H1 (cell line): ENCODE data around the gene TMEM107. TPM values are rescaled to one million over a fixed set of nuclear protein-coding genes. Genes with fewer than 3 reads are reported as not detected.

Experiments
- ASH2L ChIP-seq: fragments of 200-600, 300-600 bp; sonication (generic); IDR thresholded peaks from one replicate; pipeline ENCODE4 v1.7.1; 2017; ENCODE audit warnings: low read length
- BACH1 ChIP-seq: IDR thresholded peaks from 2 replicates; pipeline ENCODE4 v1.6.1; 2012; ENCODE audit warnings: low read length, improper control_type of control experiment
- BRCA1 ChIP-seq: IDR thresholded peaks from 2 replicates; pipeline ENCODE4 v1.6.1; 2012; ENCODE audit warnings: low read depth, low read length, improper control_type of control experiment
- CBX8 ChIP-seq: fragments of 300-800, 300-1000 bp; sonication (generic); IDR thresholded peaks from 2 replicates; pipeline ENCODE4 v1.7.1; 2016; ENCODE audit warnings: low read depth, low read length, borderline replicate concordance
- CEBPB ChIP-seq: IDR thresholded peaks from 2 replicates; pipeline ENCODE4 v1.6.1; 2012; ENCODE audit warnings: low read depth, low read length
- CHD1 ChIP-seq: IDR thresholded peaks from 2 replicates; pipeline ENCODE4 v1.6.1; 2012; ENCODE audit warnings: low read depth, low read length, improper control_type of control experiment
- CTBP2 ChIP-seq: IDR thresholded peaks from 2 replicates; pipeline ENCODE4 v1.7.0; 2011; ENCODE audit warnings: borderline replicate concordance, mild to moderate bottlenecking, moderate library complexity, mixed read lengths, low read length; ENCODE audit not compliant: insufficient read depth, insufficient read length
- EGR1 ChIP-seq: IDR thresholded peaks from 2 replicates; pipeline ENCODE4 v1.6.1; 2011; ENCODE audit warnings: low read depth, low read length, borderline replicate concordance
- EP300 ChIP-seq, 2 experiments: IDR thresholded peaks; 1 replicate in 1 of 2; 2 replicates in 1 of 2; pipeline ENCODE4 v1.6.1; 2011 to 2012; ENCODE audit warnings: low read depth in 2 of 2, low read length in 2 of 2, mild to moderate bottlenecking in 2 of 2, borderline replicate concordance in 1 of 2, inconsistent platforms in 1 of 2, moderate library complexity in 1 of 2
- GTF2F1 ChIP-seq: IDR thresholded peaks from 2 replicates; pipeline ENCODE4 v1.6.1; 2012; ENCODE audit warnings: low read depth, low read length, improper control_type of control experiment, borderline replicate concordance
- HDAC6 ChIP-seq: IDR thresholded peaks from one replicate; pipeline ENCODE4 v1.7.1; 2012; ENCODE audit warnings: low read depth, mild to moderate bottlenecking, inconsistent platforms, low read length, moderate library complexity
- JUND ChIP-seq: IDR thresholded peaks from 2 replicates; pipeline ENCODE4 v1.6.1; 2011; ENCODE audit warnings: mild to moderate bottlenecking, improper control_type of control experiment, low read length
- KDM5A ChIP-seq: fragments of 200-600 bp; IDR thresholded peaks from 2 replicates; pipeline ENCODE4 v1.7.1; 2012; ENCODE audit warnings: mild to moderate bottlenecking, low read length, inconsistent platforms, mixed read lengths
- NRF1 ChIP-seq: IDR thresholded peaks from 2 replicates; pipeline ENCODE4 v1.6.1; 2011; ENCODE audit warnings: mild to moderate bottlenecking, low read depth, low read length, improper control_type of control experiment
- PHF8 ChIP-seq: fragments of 200-600 bp; sonication (generic); conservative IDR thresholded peaks from 2 replicates; pipeline ENCODE4 v1.7.1; 2012; ENCODE audit warnings: low read depth, mild to moderate bottlenecking, inconsistent platforms, low read length, moderate library complexity
- POLR2A ChIP-seq, 2 experiments: IDR thresholded peaks; 1 replicate in 1 of 2; 2 replicates in 1 of 2; pipeline ENCODE4 v1.6.1; 2011; ENCODE audit warnings: low read depth in 2 of 2, low read length in 2 of 2, mild to moderate bottlenecking in 2 of 2; ENCODE audit errors: control extremely low read depth in 1 of 2
- RAD21 ChIP-seq, 2 experiments: IDR thresholded peaks in 1 of 2; conservative IDR thresholded peaks in 1 of 2; 2 replicates each; pipeline ENCODE4 v1.6.1; 2011; ENCODE audit warnings: low read depth in 2 of 2, low read length in 2 of 2, improper control_type of control experiment in 1 of 2, inconsistent platforms in 1 of 2, mild to moderate bottlenecking in 1 of 2, moderate library complexity in 1 of 2
- RBBP5 ChIP-seq: IDR thresholded peaks from 2 replicates; pipeline ENCODE4 v1.7.1; 2012; ENCODE audit warnings: low read depth, mild to moderate bottlenecking, inconsistent platforms, low read length, moderate library complexity, borderline replicate concordance
- SAP30 ChIP-seq: fragments of 300-600 bp; sonication (generic); IDR thresholded peaks from 2 replicates; pipeline ENCODE4 v1.7.1; 2012; ENCODE audit warnings: low read length, moderate library complexity, mild to moderate bottlenecking, inconsistent platforms; ENCODE audit not compliant: insufficient read depth, insufficient replicate concordance
- SIX5 ChIP-seq: IDR thresholded peaks from 2 replicates; pipeline ENCODE4 v1.6.1; 2011; ENCODE audit warnings: mild to moderate bottlenecking, low read depth, low read length
- SRF ChIP-seq: IDR thresholded peaks from 2 replicates; pipeline ENCODE4 v1.6.1; 2011; ENCODE audit warnings: mild to moderate bottlenecking, low read depth, low read length, moderate library complexity
- TEAD4 ChIP-seq: IDR thresholded peaks from 2 replicates; pipeline ENCODE4 v1.6.1; 2012; ENCODE audit warnings: low read depth, low read length, inconsistent platforms, mixed read lengths
- ZNF274 ChIP-seq: IDR thresholded peaks from 2 replicates; pipeline ENCODE4 v1.7.0; 2012; ENCODE audit warnings: low read length, borderline replicate concordance; ENCODE audit errors: extremely low read depth
- polyA plus RNA-seq, 7 experiments: library from polyadenylated mRNA; depleted of rRNA in 3 of 7; stranded (reverse) in 5 of 7; unstranded in 2 of 7; fragments of >200 nt in 5 of 7; fragments of 200-250 nt in 2 of 7; gene quantifications; 1 replicate in 5 of 7; 2 replicates in 1 of 7; 4 replicates in 1 of 7; pipeline versions ENCODE4 v1.2.1 to v1.2.3, GENCODE V29; 2011 to 2013; ENCODE audit warnings: missing spikeins in 2 of 7, mixed read lengths in 2 of 7
- total RNA-seq: library from RNA; stranded (reverse); fragmentation: NEBNext Ultra II Directional; extraction: Animal tissue kit (Norgen Biotek cat#: 25700); gene quantifications from 2 replicates; pipeline ENCODE4 v1.2.1, GENCODE V29; 2021
- TF ChIP-seq, protein P1 (sequence below): IDR thresholded peaks from 2 replicates; pipeline ENCODE4 v1.6.1; 2012; ENCODE audit warnings: inconsistent platforms

The TMEM107 gene
- total and polyA plus RNA-seq, 2 of the 8 experiments (the other 6 are each of a cell fraction or from before 2014, with no cell fraction given), result 17.3 to 21.5 TPM

DNA sequence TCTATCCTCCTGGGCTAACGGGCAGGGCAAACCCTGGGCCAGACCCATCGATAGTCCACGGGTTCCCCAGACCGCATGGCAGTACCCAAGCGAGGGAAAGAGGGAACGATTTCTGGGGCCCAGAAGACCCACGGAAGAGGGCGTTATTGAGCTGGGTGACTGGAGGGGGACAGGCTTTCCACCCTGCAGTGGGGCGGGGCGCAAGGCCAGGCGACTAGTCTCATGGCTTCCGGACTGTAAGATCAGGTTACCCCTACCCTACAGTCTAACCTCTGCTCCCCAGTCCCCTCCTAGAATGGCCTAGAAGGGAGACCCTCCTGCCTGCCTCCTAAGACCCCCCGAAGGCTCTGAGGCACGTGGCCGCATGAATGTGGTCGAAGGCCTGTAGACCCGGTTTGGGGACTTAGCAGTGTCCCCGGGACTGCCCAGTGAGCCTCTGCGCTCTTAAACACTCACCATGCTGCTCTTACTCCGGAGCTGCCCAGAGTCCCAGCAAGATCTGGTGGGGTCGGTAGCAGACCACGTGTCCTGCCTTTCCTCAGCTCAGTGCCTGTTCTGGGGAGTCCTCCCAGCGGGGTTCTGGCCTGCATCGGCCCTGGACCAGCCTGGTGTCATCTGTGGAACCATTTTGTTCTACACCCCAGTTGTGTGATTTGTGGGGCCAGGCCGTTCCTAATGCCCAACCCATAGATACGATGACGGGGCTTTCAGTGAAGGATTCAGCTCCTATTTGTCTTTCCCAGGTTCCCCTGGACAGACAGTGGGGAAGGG lies 47.4 kb upstream of the TMEM107 start (continued):
- TF ChIP-seq GTF2F1, result no peak
- TF ChIP-seq SRF, result no peak
- TF ChIP-seq, protein P1, sequence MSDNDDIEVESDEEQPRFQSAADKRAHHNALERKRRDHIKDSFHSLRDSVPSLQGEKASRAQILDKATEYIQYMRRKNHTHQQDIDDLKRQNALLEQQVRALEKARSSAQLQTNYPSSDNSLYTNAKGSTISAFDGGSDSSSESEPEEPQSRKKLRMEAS, result peak; percentile 80
- TF ChIP-seq CEBPB, result no peak
- TF ChIP-seq SIX5, result no peak
- TF ChIP-seq POLR2A (IDR thresholded peaks at IDR 0.05; ENCODE audit: control extremely low read depth in 1 of 2, low read depth in 2 of 2, low read length in 2 of 2), result peak in 1 of 2 experiments; percentile 68; a peak in 1 of 3 replicates
- no peak for TF ChIP-seq BRCA1
- no peak for TF ChIP-seq CBX8
- TF ChIP-seq TEAD4, result no peak
- no peak for TF ChIP-seq NRF1
- TF ChIP-seq CHD1, result no peak
- no peak for TF ChIP-seq BACH1
- TF ChIP-seq EGR1, result no peak
- no peak for TF ChIP-seq ASH2L
- peak in 1 of 2 experiments; percentile 7; a peak in 1 of 4 replicates for TF ChIP-seq RAD21 (IDR thresholded peaks at IDR 0.05 in 1 of 2, conservative IDR thresholded peaks at IDR 0.05 in 1 of 2; ENCODE audit: low read depth in 2 of 2, low read length in 2 of 2)
- peak; percentile 51; the same call in 1 of the 2 replicates for TF ChIP-seq PHF8
- peak; percentile 46 for TF ChIP-seq SAP30
- TF ChIP-seq JUND, result no peak
- TF ChIP-seq RBBP5, result 0 out of 2 replicates have a peak, but pooled peaks have one; percentile 59
- no peak for TF ChIP-seq HDAC6
- no peak for TF ChIP-seq CTBP2
- no peak for TF ChIP-seq ZNF274
- no peak for TF ChIP-seq EP300 (IDR thresholded peaks at IDR 0.05; ENCODE audit: borderline replicate concordance in 1 of 2, low read depth in 2 of 2, low read length in 2 of 2)
- TF ChIP-seq KDM5A, result no peak
